ENCODE data around the gene LAMC3.

LAMC3 gene

GRCh38 chr9:131049829-131050715, 41.1 kb downstream of the LAMC3 start:
- no peak for ATAC-seq
- TF ChIP-seq ISL1 (CRISPR knock-in tag; IDR thresholded peaks at IDR 0.05) (no peak), PPARA (CRISPR knock-in tag; IDR thresholded peaks at IDR 0.05; ENCODE audit: borderline replicate concordance) (no peak), RARB (CRISPR knock-in tag; IDR thresholded peaks at IDR 0.05) (no peak), GLIS3 (CRISPR knock-in tag; IDR thresholded peaks at IDR 0.05) (no peak), ZC3H10 (CRISPR knock-in tag; IDR thresholded peaks at IDR 0.05) (no peak), ZFP3 (CRISPR knock-in tag; IDR thresholded peaks at IDR 0.05) (no peak), ZFP30 (CRISPR knock-in tag; IDR thresholded peaks at IDR 0.05) (no peak), CSRNP3 (CRISPR knock-in tag; IDR thresholded peaks at IDR 0.05) (no peak), CSDC2 (CRISPR knock-in tag; IDR thresholded peaks at IDR 0.05) (no peak), ZNF8 (CRISPR knock-in tag; IDR thresholded peaks at IDR 0.05) (no peak), OSR1 (CRISPR knock-in tag; IDR thresholded peaks at IDR 0.05) (no peak), BACH2 (CRISPR knock-in tag; IDR thresholded peaks at IDR 0.05; ENCODE audit: borderline replicate concordance) (no peak), SNAI2 (CRISPR knock-in tag; IDR thresholded peaks at IDR 0.05) (no peak), TOX (CRISPR knock-in tag; IDR thresholded peaks at IDR 0.05; ENCODE audit: borderline replicate concordance) (no peak), ARNTL (CRISPR knock-in tag; IDR thresholded peaks at IDR 0.05; ENCODE audit: borderline replicate concordance, low read depth) (no peak), ESRRG (CRISPR knock-in tag; IDR thresholded peaks at IDR 0.05) (no peak), POU6F1 (CRISPR knock-in tag; IDR thresholded peaks at IDR 0.05; ENCODE audit: borderline replicate concordance, low read depth) (no peak), PATZ1 (CRISPR knock-in tag; IDR thresholded peaks at IDR 0.05; ENCODE audit: borderline replicate concordance) (no peak)

GRCh38 chr9:131050831-131051230, 41.9 kb downstream of the LAMC3 start:
- ATAC-seq = no peak
- no peak for TF ChIP-seq ZFP3 (CRISPR knock-in tag; IDR thresholded peaks at IDR 0.05)
- TF ChIP-seq ZNF565 (CRISPR knock-in tag; conservative IDR thresholded peaks at IDR 0.05; ENCODE audit: low read depth) = no peak
- no peak for TF ChIP-seq TCF4 (CRISPR knock-in tag; IDR thresholded peaks at IDR 0.05; ENCODE audit: borderline replicate concordance)
- no peak for TF ChIP-seq TOX (CRISPR knock-in tag; IDR thresholded peaks at IDR 0.05; ENCODE audit: borderline replicate concordance)
- TF ChIP-seq RARB (CRISPR knock-in tag; IDR thresholded peaks at IDR 0.05) = no peak
- no peak for TF ChIP-seq ESRRG (CRISPR knock-in tag; IDR thresholded peaks at IDR 0.05)
- no peak for TF ChIP-seq TSHZ2 (CRISPR knock-in tag; IDR thresholded peaks at IDR 0.05)
- TF ChIP-seq ZNF70 (CRISPR knock-in tag; IDR thresholded peaks at IDR 0.05) = no peak
- no peak for TF ChIP-seq PPARA (CRISPR knock-in tag; IDR thresholded peaks at IDR 0.05; ENCODE audit: borderline replicate concordance)
- no peak for TF ChIP-seq ZC3H10 (CRISPR knock-in tag; IDR thresholded peaks at IDR 0.05)
- TF ChIP-seq CSRNP3 (CRISPR knock-in tag; IDR thresholded peaks at IDR 0.05) = no peak
- no peak for TF ChIP-seq CREB5 (CRISPR knock-in tag; IDR thresholded peaks at IDR 0.05; ENCODE audit: low read depth)
- TF ChIP-seq BACH2 (CRISPR knock-in tag; IDR thresholded peaks at IDR 0.05; ENCODE audit: borderline replicate concordance) = no peak
- TF ChIP-seq CSDC2 (CRISPR knock-in tag; IDR thresholded peaks at IDR 0.05) = no peak
- no peak for TF ChIP-seq PATZ1 (CRISPR knock-in tag; IDR thresholded peaks at IDR 0.05; ENCODE audit: borderline replicate concordance)
- no peak for TF ChIP-seq OSR1 (CRISPR knock-in tag; IDR thresholded peaks at IDR 0.05)
- no peak for TF ChIP-seq POU6F1 (CRISPR knock-in tag; IDR thresholded peaks at IDR 0.05; ENCODE audit: borderline replicate concordance, low read depth)
